IMR-90 (cell line): Measurements from ENCODE around the gene TRAF3IP1. TPM values are rescaled to one million over a fixed set of nuclear protein-coding genes. Genes with fewer than 3 reads are reported as not detected.

Experiments used
- ATAC-seq: fragments of 200-7000 bp; cut with Tn5 transposase; 2 replicates; pipeline ENCODE4 v1.9.1; 2020; ENCODE audit warnings: low read depth, mild to moderate bottlenecking, moderate library complexity
- BruUV-seq: library from RNA; stranded (reverse); fragments of 400-500 nt; replicated peaks from 2 replicates; lab custom pipeline; 2021; lab: Mats Ljungman, UMichigan
- CTCF ChIA-PET: fragments of 300-600 bp; formaldehyde crosslinking; extraction: SDS; loops from one replicate; lab custom pipeline; 2021; ENCODE audit warnings: antibody characterized with exemption; lab: Yijun Ruan, JAX
- POLR2A ChIA-PET: fragments of 300-600 bp; sonication (Branson Sonifier 250); formaldehyde crosslinking; loops from one replicate; lab custom pipeline; 2022; ENCODE audit warnings: antibody characterized with exemption; ENCODE audit not compliant: unreplicated experiment; lab: Charles Lee
- DNase-seq: peaks from one replicate; pipeline ENCODE4 v3.0.0; 2013
- H2AFZ ChIP-seq: replicated peaks from 2 replicates; pipeline ENCODE3; 2013; ENCODE audit warnings: low read length, mild to moderate bottlenecking; ENCODE audit not compliant: poor library complexity
- H2AK5ac ChIP-seq: 2 replicates; pipeline ENCODE4 v1.6.1; 2013; ENCODE audit warnings: low read depth, low read length, inconsistent platforms
- H2AK9ac ChIP-seq: replicated peaks from 2 replicates; pipeline ENCODE3; 2013; ENCODE audit warnings: mild to moderate bottlenecking, low read depth, low read length, moderate library complexity; ENCODE audit not compliant: poor library complexity
- H2BK120ac ChIP-seq: 2 replicates; pipeline ENCODE4 v1.6.1; 2013; ENCODE audit warnings: low read depth, low read length, inconsistent platforms
- H2BK15ac ChIP-seq: 3 replicates; pipeline ENCODE4 v1.6.1; 2013; ENCODE audit warnings: low read depth, low read length, inconsistent platforms
- H2BK20ac ChIP-seq: 2 replicates; pipeline ENCODE4 v1.6.1; 2013; ENCODE audit warnings: low read depth, mild to moderate bottlenecking, inconsistent platforms, low read length, moderate library complexity
- H2BK5ac ChIP-seq: 2 replicates; pipeline ENCODE4 v1.6.1; 2013; ENCODE audit warnings: mild to moderate bottlenecking, low read depth, low read length, inconsistent platforms; ENCODE audit not compliant: poor library complexity, severe bottlenecking
- H3K14ac ChIP-seq: replicated peaks from 2 replicates; pipeline ENCODE4 v1.6.1; 2013; ENCODE audit warnings: low read depth, low read length, inconsistent platforms
- H3K18ac ChIP-seq: 2 replicates; pipeline ENCODE4 v1.6.1; 2013; ENCODE audit warnings: low read depth, low read length, control low read depth
- H3K23ac ChIP-seq: 2 replicates; pipeline ENCODE4 v1.6.1; 2013; ENCODE audit warnings: low read depth, low read length, inconsistent platforms
- H3K27ac ChIP-seq: 2 replicates; pipeline ENCODE4 v1.5.1; 2013; ENCODE audit warnings: mild to moderate bottlenecking, control low read depth, low read length; ENCODE audit not compliant: insufficient read depth
- H3K27me3 ChIP-seq: 2 replicates; pipeline ENCODE4 v1.6.1; 2013; ENCODE audit warnings: low read length; ENCODE audit not compliant: control insufficient read depth, insufficient read depth
- H3K36me3 ChIP-seq: 2 replicates; pipeline ENCODE4 v1.6.1; 2013; ENCODE audit warnings: low read length, mixed read lengths; ENCODE audit not compliant: control insufficient read depth, insufficient read depth
- H3K4ac ChIP-seq: 2 replicates; pipeline ENCODE4 v1.6.1; 2013; ENCODE audit warnings: low read depth, low read length, inconsistent platforms
- H3K4me1 ChIP-seq: 2 replicates; pipeline ENCODE4 v1.6.1; 2013; ENCODE audit warnings: low read length, mixed read lengths; ENCODE audit not compliant: control insufficient read depth, insufficient read depth
- H3K4me2 ChIP-seq: 2 replicates; pipeline ENCODE4 v1.6.1; 2013; ENCODE audit warnings: low read depth, mild to moderate bottlenecking, control low read depth, low read length, moderate library complexity
- H3K4me3 ChIP-seq: 2 replicates; pipeline ENCODE4 v1.5.1; 2013; ENCODE audit warnings: low read depth, mild to moderate bottlenecking, control low read depth, low read length, moderate library complexity; ENCODE audit not compliant: insufficient read depth
- H3K56ac ChIP-seq: 2 replicates; pipeline ENCODE4 v1.6.1; 2013; ENCODE audit warnings: low read length, inconsistent platforms; ENCODE audit not compliant: insufficient read depth; ENCODE audit errors: extremely low read depth
- H3K79me1 ChIP-seq, 2 experiments: 2 replicates each; pipeline ENCODE4 v1.6.1; 2013; ENCODE audit warnings: low read length in 2 of 2, inconsistent platforms in 1 of 2, low read depth in 1 of 2
- H3K9ac ChIP-seq: 2 replicates; pipeline ENCODE4 v1.6.1; 2013; ENCODE audit warnings: low read depth, low read length, control low read depth
- H3K9me1 ChIP-seq: 2 replicates; pipeline ENCODE4 v1.6.1; 2013; ENCODE audit warnings: low read length, inconsistent platforms; ENCODE audit not compliant: insufficient read depth
- H3K9me3 ChIP-seq: 2 replicates; pipeline ENCODE4 v1.6.1; 2013; ENCODE audit warnings: low read length; ENCODE audit not compliant: control insufficient read depth, insufficient read depth
- H4K20me1 ChIP-seq: 2 replicates; pipeline ENCODE4 v1.6.1; 2013; ENCODE audit warnings: low read length, inconsistent platforms; ENCODE audit not compliant: insufficient read depth
- H4K5ac ChIP-seq: 2 replicates; pipeline ENCODE4 v1.6.1; 2013; ENCODE audit warnings: mild to moderate bottlenecking, low read depth, low read length, control low read depth
- H4K8ac ChIP-seq, 2 experiments: 2 replicates each; pipeline ENCODE4 v1.6.1; 2013; ENCODE audit warnings: low read depth in 2 of 2, low read length in 2 of 2, control low read depth in 1 of 2, inconsistent platforms in 1 of 2
- H4K91ac ChIP-seq: 2 replicates; pipeline ENCODE4 v1.6.1; 2013; ENCODE audit warnings: low read depth, low read length, inconsistent platforms; ENCODE audit not compliant: insufficient read depth
- CHD1 ChIP-seq: IDR thresholded peaks from 2 replicates; pipeline ENCODE4 v1.6.1; 2012; ENCODE audit warnings: low read depth, low read length, improper control_type of control experiment
- ELK1 ChIP-seq: fragments of 150-350 bp; IDR thresholded peaks from 2 replicates; pipeline ENCODE4 v1.6.1; 2016; ENCODE audit warnings: low read depth, mild to moderate bottlenecking, low read length, moderate library complexity, borderline replicate concordance
- FOS ChIP-seq: fragments of 150-350 bp; IDR thresholded peaks from 2 replicates; pipeline ENCODE4 v1.6.1; 2016; ENCODE audit warnings: low read depth, low read length
- MAZ ChIP-seq: IDR thresholded peaks from 2 replicates; pipeline ENCODE4 v1.6.1; 2012; ENCODE audit warnings: low read depth, mild to moderate bottlenecking, low read length, improper control_type of control experiment, moderate library complexity, borderline replicate concordance
- MXI1 ChIP-seq: IDR thresholded peaks from 2 replicates; pipeline ENCODE4 v1.6.1; 2012; ENCODE audit warnings: low read depth, mild to moderate bottlenecking, low read length, moderate library complexity, borderline replicate concordance
- NFE2L2 ChIP-seq: fragments of 150-350 bp; IDR thresholded peaks from 2 replicates; pipeline ENCODE4 v1.6.1; 2016; ENCODE audit warnings: low read depth, mild to moderate bottlenecking, low read length
- RAD21 ChIP-seq: IDR thresholded peaks from 2 replicates; pipeline ENCODE4 v1.6.1; 2012; ENCODE audit warnings: low read length, improper control_type of control experiment
- RFX5 ChIP-seq: IDR thresholded peaks from 2 replicates; pipeline ENCODE4 v1.8.0; 2012; ENCODE audit warnings: low read depth, mild to moderate bottlenecking, low read length, moderate library complexity
- SMC3 ChIP-seq: fragments of 150-350 bp; IDR thresholded peaks from 2 replicates; pipeline ENCODE4 v1.6.1; 2016; ENCODE audit warnings: low read depth, mild to moderate bottlenecking, antibody characterized with exemption, low read length, moderate library complexity
- WGBS, 2 experiments: methylation state at CpG; one replicate each; pipeline versions ENCODE4 v1.1.5 to v1.1.7; 2013; ENCODE audit warnings: missing lambda C conversion rate in 2 of 2; ENCODE audit not compliant: insufficient read length in 1 of 2; ENCODE audit errors: extremely low coverage in 2 of 2; 5-methylcytosine and 5-hydroxymethylcytosine counted together
- dilution Hi-C: fragments of 300-500 bp; cut with HindIII; formaldehyde crosslinking; loops from one replicate; pipeline ENCODE4 v1.14.3; 2018; ENCODE audit warnings: low sequenced_read_pairs; ENCODE audit not compliant: unreplicated experiment
- in situ Hi-C: fragments of 300-500 bp; cut with MboI; formaldehyde crosslinking; loops from 3 replicates; pipeline ENCODE4 v1.14.3; 2019; ENCODE audit warnings: low sequenced_read_pairs, inconsistent platforms, mixed read lengths
- intact Hi-C: fragments of 100-400 bp; cut with micrococcal nuclease; formaldehyde crosslinking; loops from 2 replicates; pipeline ENCODE4 v1.10.0; 2022
- polyA plus RNA-seq, 3 experiments: library from polyadenylated mRNA; depleted of rRNA; stranded (reverse); fragments of >200 nt; gene quantifications; 2 replicates each; pipeline ENCODE4 v1.2.3, GENCODE V29; 2012; ENCODE audit warnings: low replicate concordance in 1 of 3
- total RNA-seq: library from RNA; depleted of rRNA; stranded (reverse); fragments of >200 nt; gene quantifications from 2 replicates; pipeline ENCODE4 v1.2.3, GENCODE V29; 2012
- TF ChIP-seq, protein P1 (sequence below): fragments of 150-350 bp; IDR thresholded peaks from 2 replicates; pipeline ENCODE4 v1.6.1; 2017; ENCODE audit warnings: mild to moderate bottlenecking, antibody characterized with exemption, low read length, low read depth

The TRAF3IP1 gene
- total and polyA plus RNA-seq, 2 of the 4 experiments (the other 2 are of a cell fraction), result 5.9 to 8.3 TPM

DNA sequence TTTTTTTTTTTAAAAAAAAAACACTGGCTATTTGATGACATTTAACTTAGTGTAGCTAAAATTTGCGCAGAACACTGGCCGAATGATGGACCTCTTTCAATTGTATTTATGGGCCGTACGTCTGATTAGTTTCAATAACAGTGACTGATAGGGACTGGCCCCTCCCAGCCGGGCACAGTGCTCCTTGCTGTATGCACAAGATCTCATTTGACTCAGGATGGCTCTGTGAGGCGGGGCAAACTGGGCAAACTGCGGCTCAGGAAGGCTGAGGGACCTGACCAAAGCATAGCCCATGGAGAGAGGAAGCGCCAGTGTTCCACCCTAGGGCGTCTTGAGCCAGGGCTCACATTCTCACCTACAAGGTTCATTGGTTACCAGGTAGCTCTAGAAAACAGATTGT is 21.2 kb downstream of the TRAF3IP1 start:
- Histone ChIP-seq H2BK15ac (no peak overlapping the region), H3K4ac (no peak overlapping the region), H3K9ac (no peak overlapping the region), H3K9me1 (peaks cover 2% of the 10 kb centered on the region; the same call in 1 of the 2 replicates), H3K27me3 (no peaks in the 10 kb centered on the region), H4K91ac (no peak overlapping the region), H2BK20ac (no peak overlapping the region), H2BK120ac (no peak overlapping the region), H3K4me2 (no peak overlapping the region), H2BK5ac (no peak overlapping the region), H3K23ac (no peak overlapping the region), H4K8ac (no peak overlapping the region), H3K4me3 (no peak overlapping the region), H4K5ac (no peak overlapping the region), H3K4me1 (no peaks in the 10 kb centered on the region), H3K27ac (no peak overlapping the region), H3K9me3 (no peaks in the 10 kb centered on the region), H2AFZ (no peak overlapping the region), H3K79me1 (peaks cover 0 to 10% of the 10 kb centered on the region in 2 experiments; a peak in 2 of 4 replicates), H3K36me3 (peaks cover 12% of the 10 kb centered on the region), H3K56ac (no peak overlapping the region), H4K20me1 (peaks cover 5% of the 10 kb centered on the region), H3K14ac (no peak overlapping the region), H2AK5ac (no peak overlapping the region), H2AK9ac (no peak overlapping the region), H3K18ac (no peak overlapping the region)
- no CpG with 5 or more reads among the region's 9 CpGs for WGBS, 2 experiments
- ChIA-PET POLR2A (no interaction called here), CTCF (no interaction called here)
- in situ Hi-C loops (no loop called here), dilution Hi-C loops (no loop called here), intact Hi-C loops (no loop called here)
- BruUV-seq, result no TSS peak
- ATAC-seq, result no peak
- no peak for DNase-seq
- TF ChIP-seq MXI1 (no peak), NFE2L2 (no peak), FOS (no peak), SMC3 (no peak), MAZ (no peak), RAD21 (no peak), RFX5 (no peak), ELK1 (no peak), CHD1 (no peak)
- TF ChIP-seq, protein P1, sequence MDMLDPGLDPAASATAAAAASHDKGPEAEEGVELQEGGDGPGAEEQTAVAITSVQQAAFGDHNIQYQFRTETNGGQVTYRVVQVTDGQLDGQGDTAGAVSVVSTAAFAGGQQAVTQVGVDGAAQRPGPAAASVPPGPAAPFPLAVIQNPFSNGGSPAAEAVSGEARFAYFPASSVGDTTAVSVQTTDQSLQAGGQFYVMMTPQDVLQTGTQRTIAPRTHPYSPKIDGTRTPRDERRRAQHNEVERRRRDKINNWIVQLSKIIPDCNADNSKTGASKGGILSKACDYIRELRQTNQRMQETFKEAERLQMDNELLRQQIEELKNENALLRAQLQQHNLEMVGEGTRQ, result no peak
